ENCODE results near the gene RHBDL1. TPM values are rescaled to one million over a fixed set of nuclear protein-coding genes. Genes with fewer than 3 reads are reported as not detected.

The RHBDL1 gene
- total and polyA plus RNA-seq, 4 donors, result 4.1 to 19.1 (median 11.4) TPM

DNA sequence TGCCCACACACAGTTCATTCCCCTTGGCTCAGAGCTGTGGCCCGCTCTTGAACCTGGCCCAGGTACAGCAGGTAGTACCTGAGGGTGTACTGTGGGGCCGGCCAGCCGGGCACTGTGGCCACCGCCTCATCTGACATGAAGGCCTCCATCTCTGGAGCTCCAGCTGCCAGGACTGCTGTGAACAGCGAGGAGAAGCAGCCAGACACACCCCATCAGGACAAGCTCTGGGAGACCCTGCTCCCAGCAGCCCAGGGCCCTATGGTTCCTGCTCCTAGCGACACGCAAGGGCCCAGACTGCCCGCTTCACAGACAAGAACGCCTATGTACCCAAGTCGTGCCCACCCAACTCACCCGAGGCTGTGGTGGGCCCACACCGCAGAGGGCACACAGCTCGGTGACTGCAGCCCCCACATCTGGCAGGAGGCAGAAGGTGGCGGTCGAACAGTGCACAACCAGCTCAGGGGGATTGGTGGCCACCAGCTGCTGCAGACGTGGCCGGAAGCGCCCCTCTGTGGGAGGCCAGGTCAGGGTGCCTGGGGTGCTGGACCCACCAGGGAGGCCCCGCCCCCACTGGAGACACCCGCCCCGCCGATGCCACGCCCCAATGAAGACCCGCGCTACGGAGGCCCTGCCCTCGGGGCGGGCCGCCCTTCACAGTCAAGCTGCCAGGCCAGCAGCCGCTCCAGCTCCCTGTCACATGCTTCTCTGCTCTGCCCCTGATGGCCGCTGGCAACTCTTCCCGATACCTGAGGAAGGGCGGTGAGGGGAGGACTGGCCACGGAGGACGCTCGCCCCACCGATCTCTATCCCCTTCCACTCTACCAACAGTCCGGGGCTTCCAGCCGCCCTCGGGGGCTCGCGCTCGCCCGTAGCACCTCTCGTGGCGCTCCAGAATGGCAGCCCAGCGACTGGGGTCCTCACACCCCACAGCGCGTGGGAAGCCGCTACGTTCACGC is 3.7 kb downstream of the RHBDL1 start:
- Histone ChIP-seq H3K27ac (ENCODE audit: low read depth, low read length) (peak overlapping the region; percentile 84), H3K9me3 (ENCODE audit: control insufficient read depth, insufficient read depth, low read length) (no peaks in the 10 kb centered on the region), H3K4me3 (ENCODE audit: low read depth, low read length) (peak overlapping the region; percentile 38), H3K4me1 (ENCODE audit: control insufficient read depth, insufficient read depth, low read length) (peaks cover 67% of the 10 kb centered on the region), H3K27me3 (ENCODE audit: control insufficient read depth, insufficient read depth, low read length) (peaks cover 9% of the 10 kb centered on the region), H3K36me3 (ENCODE audit: control insufficient read depth, insufficient read depth, low read length) (peaks cover 72% of the 10 kb centered on the region)
- peak in 3 of 6 donors; percentile 40 to 82 (median 78) for DNase-seq (ENCODE audit: low read depth in 4 of 6, low spot score in 6 of 6)
- WGBS (ENCODE audit: insufficient coverage), result 24% methylated on average over 45 of the region's 52 CpGs

DNA sequence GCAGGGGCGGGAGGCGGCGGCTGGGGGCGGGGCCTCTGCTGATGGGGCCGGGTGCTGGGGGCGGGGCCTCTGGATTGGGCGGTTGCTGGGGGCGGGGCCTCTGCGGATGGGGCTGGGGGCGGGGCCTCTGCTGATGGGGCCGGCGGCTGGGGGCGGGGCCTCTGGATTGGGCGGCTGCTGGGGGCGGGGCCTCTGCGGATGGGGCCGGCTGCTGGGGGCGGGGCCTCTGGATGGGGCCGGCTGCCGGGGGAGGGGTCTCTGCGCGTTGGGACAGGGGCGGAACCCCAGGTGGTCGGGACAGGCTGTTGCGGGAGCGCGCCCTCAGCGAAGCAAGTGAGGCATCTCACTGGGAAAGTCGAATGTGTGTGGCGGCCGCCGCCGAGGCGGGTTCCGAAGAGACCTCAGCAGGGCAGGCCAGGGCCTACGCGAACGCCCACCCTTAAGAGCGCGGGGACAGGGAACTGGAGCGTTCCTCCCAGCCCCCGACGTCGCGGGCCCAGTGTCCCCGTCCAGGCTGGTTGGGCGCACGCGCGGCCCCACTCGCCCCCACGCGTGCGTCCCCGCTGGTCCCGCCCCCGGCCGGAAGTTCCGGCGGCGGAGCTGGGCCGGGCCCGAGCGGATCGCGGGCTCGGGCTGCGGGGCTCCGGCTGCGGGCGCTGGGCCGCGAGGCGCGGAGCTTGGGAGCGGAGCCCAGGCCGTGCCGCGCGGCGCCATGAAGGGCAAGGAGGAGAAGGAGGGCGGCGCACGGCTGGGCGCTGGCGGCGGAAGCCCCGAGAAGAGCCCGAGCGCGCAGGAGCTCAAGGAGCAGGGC is 4.5 kb downstream of the RHBDL1 start, which contains the start of gene STUB1:
STUB1 (plus strand) TSS at position 597 of the 811 bp plus-strand sequence; CDS start at position 713, 116 bp downstream.
- peaks cover 70% of the 10 kb centered on the region for H3K4me1 ChIP-seq (ENCODE audit: control insufficient read depth, insufficient read depth, low read length)

DNA sequence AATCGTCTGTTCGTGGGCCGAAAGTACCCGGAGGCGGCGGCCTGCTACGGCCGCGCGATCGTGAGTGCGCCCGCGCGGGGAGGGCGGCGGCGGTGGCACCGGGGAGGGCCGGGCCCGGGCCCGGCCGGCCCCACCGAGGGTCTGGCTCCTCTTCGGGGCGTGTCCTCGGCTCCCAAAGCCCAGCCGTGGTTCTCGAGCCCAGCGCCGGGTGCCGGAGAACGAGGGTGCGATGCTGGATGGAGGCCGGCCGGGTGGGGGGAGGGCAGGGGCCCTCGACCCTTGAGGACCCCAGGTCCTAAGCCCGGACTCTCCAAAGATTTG is 5.1 kb downstream of the RHBDL1 start:
- peaks cover 4% of the 10 kb centered on the region for H3K27me3 ChIP-seq (ENCODE audit: control insufficient read depth, insufficient read depth, low read length)
- peaks cover 72% of the 10 kb centered on the region for H3K4me1 ChIP-seq (ENCODE audit: control insufficient read depth, insufficient read depth, low read length)
- H3K36me3 ChIP-seq (ENCODE audit: control insufficient read depth, insufficient read depth, low read length), result peaks cover 75% of the 10 kb centered on the region
- H3K4me3 ChIP-seq (ENCODE audit: low read depth, low read length), result peak overlapping the region; percentile 61
- no peak overlapping the region for H3K27ac ChIP-seq (ENCODE audit: low read depth, low read length)
- under 1% methylated on average over 38 of the region's 38 CpGs for WGBS (ENCODE audit: insufficient coverage)
- DNase-seq (ENCODE audit: low read depth in 4 of 6, low spot score in 6 of 6), result no peak
- no peaks in the 10 kb centered on the region for H3K9me3 ChIP-seq (ENCODE audit: control insufficient read depth, insufficient read depth, low read length)

More for the DNA sequence above, 4.5 kb downstream of the RHBDL1 start, which contains the start of gene STUB1:
- Histone ChIP-seq H3K9me3 (ENCODE audit: control insufficient read depth, insufficient read depth, low read length) (no peaks in the 10 kb centered on the region), H3K27me3 (ENCODE audit: control insufficient read depth, insufficient read depth, low read length) (peaks cover 7% of the 10 kb centered on the region), H3K36me3 (ENCODE audit: control insufficient read depth, insufficient read depth, low read length) (peaks cover 71% of the 10 kb centered on the region), H3K4me3 (ENCODE audit: low read depth, low read length) (peak within 1 kb of the TSS; percentile 61), H3K27ac (ENCODE audit: low read depth, low read length) (peak within 1 kb of the TSS; percentile 85)
- under 1% methylated on average over 85 of the region's 91 CpGs for WGBS (ENCODE audit: insufficient coverage)
- peak in 5 of 6 donors; percentile 61 to 94 (median 76) for DNase-seq (ENCODE audit: low read depth in 4 of 6, low spot score in 6 of 6)

DNA sequence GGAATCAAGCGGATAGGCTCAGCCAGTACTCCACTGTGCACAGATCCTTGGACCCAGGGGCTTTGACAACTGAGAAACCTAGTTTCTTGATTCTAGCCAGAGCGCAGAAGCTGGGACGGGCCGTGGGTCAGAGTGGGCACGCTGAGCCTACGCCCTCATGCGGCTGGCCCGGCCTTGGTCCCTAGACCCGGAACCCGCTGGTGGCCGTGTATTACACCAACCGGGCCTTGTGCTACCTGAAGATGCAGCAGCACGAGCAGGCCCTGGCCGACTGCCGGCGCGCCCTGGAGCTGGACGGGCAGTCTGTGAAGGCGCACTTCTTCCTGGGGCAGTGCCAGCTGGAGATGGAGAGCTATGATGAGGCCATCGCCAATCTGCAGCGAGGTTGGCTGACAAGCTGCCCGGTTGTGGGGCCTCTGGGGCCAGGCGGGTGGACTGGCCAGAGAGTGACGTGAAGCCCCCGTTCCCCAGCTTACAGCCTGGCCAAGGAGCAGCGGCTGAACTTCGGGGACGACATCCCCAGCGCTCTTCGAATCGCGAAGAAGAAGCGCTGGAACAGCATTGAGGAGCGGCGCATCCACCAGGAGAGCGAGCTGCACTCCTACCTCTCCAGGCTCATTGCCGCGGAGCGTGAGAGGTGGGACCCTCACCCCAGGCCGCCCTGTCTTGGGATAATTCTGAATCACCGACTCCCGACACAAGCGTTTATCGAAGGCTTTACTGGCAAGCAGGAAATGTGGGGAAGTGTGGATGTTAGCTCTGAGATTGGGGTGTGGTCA is 5.7 kb downstream of the RHBDL1 start:
- Histone ChIP-seq H3K27me3 (ENCODE audit: control insufficient read depth, insufficient read depth, low read length) (peaks cover 4% of the 10 kb centered on the region), H3K36me3 (ENCODE audit: control insufficient read depth, insufficient read depth, low read length) (peaks cover 80% of the 10 kb centered on the region), H3K4me1 (ENCODE audit: control insufficient read depth, insufficient read depth, low read length) (peaks cover 75% of the 10 kb centered on the region), H3K9me3 (ENCODE audit: control insufficient read depth, insufficient read depth, low read length) (no peaks in the 10 kb centered on the region), H3K4me3 (ENCODE audit: low read depth, low read length) (peak overlapping the region; percentile 61), H3K27ac (ENCODE audit: low read depth, low read length) (no peak overlapping the region)
- no peak for DNase-seq (ENCODE audit: low read depth in 4 of 6, low spot score in 6 of 6)
- 51% methylated on average over 44 of the region's 44 CpGs for WGBS (ENCODE audit: insufficient coverage)

DNA sequence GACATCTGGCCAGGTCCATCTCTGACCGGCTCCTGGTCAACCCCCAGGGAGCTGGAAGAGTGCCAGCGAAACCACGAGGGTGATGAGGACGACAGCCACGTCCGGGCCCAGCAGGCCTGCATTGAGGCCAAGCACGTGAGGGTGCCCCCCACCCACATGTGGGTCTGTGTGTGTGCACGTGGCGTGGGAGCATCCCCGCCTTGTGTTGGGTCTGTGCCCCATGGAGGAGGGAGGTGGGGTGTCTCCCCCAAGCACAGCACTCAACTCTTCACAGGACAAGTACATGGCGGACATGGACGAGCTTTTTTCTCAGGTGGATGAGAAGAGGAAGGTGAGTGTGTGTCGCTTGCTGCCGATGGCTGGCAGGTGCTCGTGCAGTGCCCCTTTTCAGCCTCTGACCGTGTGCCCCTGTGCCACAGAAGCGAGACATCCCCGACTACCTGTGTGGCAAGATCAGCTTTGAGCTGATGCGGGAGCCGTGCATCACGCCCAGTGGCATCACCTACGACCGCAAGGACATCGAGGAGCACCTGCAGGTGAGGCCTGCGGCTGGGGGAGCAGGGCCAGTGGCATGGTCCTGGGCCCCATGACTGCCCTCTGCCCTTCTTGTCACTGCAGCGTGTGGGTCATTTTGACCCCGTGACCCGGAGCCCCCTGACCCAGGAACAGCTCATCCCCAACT is 6.4 kb downstream of the RHBDL1 start:
- peak overlapping the region; percentile 61 for H3K4me3 ChIP-seq (ENCODE audit: low read depth, low read length)
- peaks cover 3% of the 10 kb centered on the region for H3K27me3 ChIP-seq (ENCODE audit: control insufficient read depth, insufficient read depth, low read length)
- no peak overlapping the region for H3K27ac ChIP-seq (ENCODE audit: low read depth, low read length)
- peaks cover 80% of the 10 kb centered on the region for H3K36me3 ChIP-seq (ENCODE audit: control insufficient read depth, insufficient read depth, low read length)
- DNase-seq (ENCODE audit: low read depth in 4 of 6, low spot score in 6 of 6), result no peak
- H3K4me1 ChIP-seq (ENCODE audit: control insufficient read depth, insufficient read depth, low read length), result peaks cover 77% of the 10 kb centered on the region
- 83% methylated on average over 28 of the region's 28 CpGs for WGBS (ENCODE audit: insufficient coverage)
- H3K9me3 ChIP-seq (ENCODE audit: control insufficient read depth, insufficient read depth, low read length), result no peaks in the 10 kb centered on the region

DNA sequence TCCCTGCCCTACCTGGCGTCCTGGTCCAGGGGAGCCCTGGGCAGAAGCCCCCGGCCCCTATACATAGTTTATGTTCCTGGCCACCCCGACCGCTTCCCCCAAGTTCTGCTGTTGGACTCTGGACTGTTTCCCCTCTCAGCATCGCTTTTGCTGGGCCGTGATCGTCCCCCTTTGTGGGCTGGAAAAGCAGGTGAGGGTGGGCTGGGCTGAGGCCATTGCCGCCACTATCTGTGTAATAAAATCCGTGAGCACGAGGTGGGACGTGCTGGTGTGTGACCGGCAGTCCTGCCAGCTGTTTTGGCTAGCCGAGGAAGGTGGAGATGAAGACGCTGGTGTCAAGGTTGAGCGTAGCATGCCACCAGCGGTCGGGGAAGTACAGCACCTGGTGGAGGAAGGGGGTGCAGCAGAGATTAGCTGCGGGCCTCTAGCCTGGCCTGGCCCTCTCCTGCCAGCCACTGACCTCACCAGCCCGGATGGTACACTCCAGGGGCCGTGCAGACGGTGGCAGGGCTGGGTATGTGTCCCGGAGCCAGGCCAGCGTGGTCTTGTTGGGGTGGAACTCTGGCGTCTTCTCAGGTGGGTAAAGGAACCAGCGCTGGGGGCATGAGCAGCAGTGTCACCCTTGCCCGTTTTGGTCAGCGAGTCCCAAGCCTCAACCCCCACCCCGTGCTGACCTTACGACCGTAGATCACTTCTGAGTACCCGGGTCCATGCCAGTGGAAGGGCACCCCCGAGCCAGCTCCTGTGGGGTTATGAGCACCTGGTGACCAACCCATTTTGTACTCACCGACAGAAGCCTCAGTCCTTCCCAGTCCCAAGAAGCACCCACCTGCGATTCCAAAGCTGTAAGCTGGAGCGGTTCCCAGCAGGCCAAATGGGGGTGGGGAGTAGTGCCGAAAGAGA is 7.3 kb downstream of the RHBDL1 start:
- H3K36me3 ChIP-seq (ENCODE audit: control insufficient read depth, insufficient read depth, low read length), result peaks cover 80% of the 10 kb centered on the region
- peaks cover 73% of the 10 kb centered on the region for H3K4me1 ChIP-seq (ENCODE audit: control insufficient read depth, insufficient read depth, low read length)
- DNase-seq (ENCODE audit: low read depth in 4 of 6, low spot score in 6 of 6), result no peak
- H3K9me3 ChIP-seq (ENCODE audit: control insufficient read depth, insufficient read depth, low read length), result no peaks in the 10 kb centered on the region
- H3K4me3 ChIP-seq (ENCODE audit: low read depth, low read length), result no peak overlapping the region
- no peak overlapping the region for H3K27ac ChIP-seq (ENCODE audit: low read depth, low read length)
- 88% methylated on average over 33 of the region's 36 CpGs for WGBS (ENCODE audit: insufficient coverage)
- H3K27me3 ChIP-seq (ENCODE audit: control insufficient read depth, insufficient read depth, low read length), result no peaks in the 10 kb centered on the region

DNA sequence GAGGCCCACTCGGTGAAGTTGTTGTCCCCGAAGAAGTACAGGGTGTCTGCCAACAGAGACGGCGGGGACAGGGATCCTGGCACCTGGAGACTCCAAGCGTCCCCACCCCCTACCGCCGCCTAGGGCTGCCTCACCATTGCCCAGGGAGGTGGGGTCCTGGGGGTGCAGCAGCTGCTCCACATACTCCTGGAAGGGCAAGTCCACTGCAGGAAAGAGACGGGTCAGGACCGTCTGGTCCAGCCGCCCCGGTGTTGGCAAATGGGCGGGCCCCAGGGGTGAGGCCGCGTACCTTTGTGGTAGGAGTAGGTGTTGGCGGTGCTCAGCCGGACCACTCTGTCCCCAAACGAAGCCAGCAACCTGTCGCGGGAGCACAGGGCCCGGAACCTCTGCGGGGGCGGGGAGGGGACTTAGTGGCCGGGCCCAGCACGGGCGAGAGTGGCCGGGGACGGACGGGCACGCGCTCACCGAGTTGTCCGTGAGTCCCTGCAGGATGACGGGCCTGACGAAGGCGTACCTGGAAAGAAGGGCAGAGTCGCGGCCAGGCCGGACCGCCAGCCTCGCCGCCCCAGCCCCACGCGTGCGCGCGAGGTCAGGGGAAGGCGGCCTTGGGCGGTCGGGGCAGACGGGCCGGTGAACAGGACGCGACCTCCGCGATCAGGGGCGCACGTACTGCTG is 8.1 kb downstream of the RHBDL1 start:
- H3K27ac ChIP-seq (ENCODE audit: low read depth, low read length), result no peak overlapping the region
- H3K4me3 ChIP-seq (ENCODE audit: low read depth, low read length), result peak overlapping the region; percentile 33
- H3K4me1 ChIP-seq (ENCODE audit: control insufficient read depth, insufficient read depth, low read length), result peaks cover 72% of the 10 kb centered on the region
- no peak for DNase-seq (ENCODE audit: low read depth in 4 of 6, low spot score in 6 of 6)
- 16% methylated on average over 57 of the region's 57 CpGs for WGBS (ENCODE audit: insufficient coverage)
- no peaks in the 10 kb centered on the region for H3K9me3 ChIP-seq (ENCODE audit: control insufficient read depth, insufficient read depth, low read length)
- no peaks in the 10 kb centered on the region for H3K27me3 ChIP-seq (ENCODE audit: control insufficient read depth, insufficient read depth, low read length)
- H3K36me3 ChIP-seq (ENCODE audit: control insufficient read depth, insufficient read depth, low read length), result peaks cover 80% of the 10 kb centered on the region
